Astrocyte of the spinal cord (primary cell): ENCODE measurements around the gene PGP.
"Not testable (repeated sequence)": the region's sequence is repeated elsewhere in the genome, so short reads cannot be mapped to it uniquely, and the experiment has no call there.

Experiments
- DNase-seq: peaks from one replicate; pipeline ENCODE4 v3.0.0; 2011; ENCODE audit warnings: low read depth, low spot score
- H3K4me3 ChIP-seq: 2 replicates; pipeline ENCODE4 v1.5.1; 2011; ENCODE audit warnings: low read depth, mild to moderate bottlenecking, low read length, moderate library complexity
- in situ Hi-C: cut with HindIII; loops from 2 replicates; pipeline ENCODE4 v1.10.0; 2017; ENCODE audit warnings: low sequenced_read_pairs
- TF ChIP-seq, protein P1 (sequence below): IDR thresholded peaks from 2 replicates; pipeline ENCODE4 v1.5.1; 2012; ENCODE audit warnings: low read depth, mild to moderate bottlenecking, low read length, inconsistent platforms

The PGP gene, protein sequence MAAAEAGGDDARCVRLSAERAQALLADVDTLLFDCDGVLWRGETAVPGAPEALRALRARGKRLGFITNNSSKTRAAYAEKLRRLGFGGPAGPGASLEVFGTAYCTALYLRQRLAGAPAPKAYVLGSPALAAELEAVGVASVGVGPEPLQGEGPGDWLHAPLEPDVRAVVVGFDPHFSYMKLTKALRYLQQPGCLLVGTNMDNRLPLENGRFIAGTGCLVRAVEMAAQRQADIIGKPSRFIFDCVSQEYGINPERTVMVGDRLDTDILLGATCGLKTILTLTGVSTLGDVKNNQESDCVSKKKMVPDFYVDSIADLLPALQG

GRCh38 chr16:2214719-2214968 lies at the start of gene PGP:
Gene PGP, minus strand, starts transcription at chr16:2214840. Its CDS starts 63 bp downstream, at chr16:2214777.
- DNase-seq: no peak
- TF ChIP-seq, protein P1, sequence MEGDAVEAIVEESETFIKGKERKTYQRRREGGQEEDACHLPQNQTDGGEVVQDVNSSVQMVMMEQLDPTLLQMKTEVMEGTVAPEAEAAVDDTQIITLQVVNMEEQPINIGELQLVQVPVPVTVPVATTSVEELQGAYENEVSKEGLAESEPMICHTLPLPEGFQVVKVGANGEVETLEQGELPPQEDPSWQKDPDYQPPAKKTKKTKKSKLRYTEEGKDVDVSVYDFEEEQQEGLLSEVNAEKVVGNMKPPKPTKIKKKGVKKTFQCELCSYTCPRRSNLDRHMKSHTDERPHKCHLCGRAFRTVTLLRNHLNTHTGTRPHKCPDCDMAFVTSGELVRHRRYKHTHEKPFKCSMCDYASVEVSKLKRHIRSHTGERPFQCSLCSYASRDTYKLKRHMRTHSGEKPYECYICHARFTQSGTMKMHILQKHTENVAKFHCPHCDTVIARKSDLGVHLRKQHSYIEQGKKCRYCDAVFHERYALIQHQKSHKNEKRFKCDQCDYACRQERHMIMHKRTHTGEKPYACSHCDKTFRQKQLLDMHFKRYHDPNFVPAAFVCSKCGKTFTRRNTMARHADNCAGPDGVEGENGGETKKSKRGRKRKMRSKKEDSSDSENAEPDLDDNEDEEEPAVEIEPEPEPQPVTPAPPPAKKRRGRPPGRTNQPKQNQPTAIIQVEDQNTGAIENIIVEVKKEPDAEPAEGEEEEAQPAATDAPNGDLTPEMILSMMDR: no peak
- peak within 1 kb of the TSS; percentile 71 for H3K4me3 ChIP-seq
- in situ Hi-C loops: no loop called here

GRCh38 chr16:2263026-2263425 lies 48.4 kb upstream of the PGP start:
- in situ Hi-C loops, H3K4me3 ChIP-seq, DNase-seq: not testable (repeated sequence)

GRCh38 chr16:2260250-2260649 lies 45.6 kb upstream of the PGP start:
- DNase-seq: no peak
- TF ChIP-seq, protein P1: no peak
- no peak overlapping the region for H3K4me3 ChIP-seq
- in situ Hi-C loops: no loop called here

DNA sequence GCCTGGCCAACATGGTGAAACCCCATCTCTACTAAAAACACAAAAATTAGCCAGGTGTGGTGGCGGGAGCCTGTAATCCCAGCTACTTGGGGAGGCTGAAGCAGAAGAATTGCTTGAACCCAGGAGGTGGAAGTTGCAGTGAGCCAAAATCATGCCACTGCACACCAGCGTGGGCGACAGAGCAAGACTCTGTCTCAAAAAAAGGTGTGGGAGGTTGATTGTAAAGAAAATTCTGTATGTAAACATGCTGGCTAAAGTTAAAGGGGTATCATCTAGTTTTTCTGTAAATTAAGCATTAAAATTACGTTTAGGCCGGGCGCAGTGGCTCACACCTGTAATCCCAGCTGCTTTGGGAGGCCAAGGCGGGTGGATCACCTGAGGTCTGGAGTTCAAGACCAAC lies 43.9 kb upstream of the PGP start:
- H3K4me3 ChIP-seq, DNase-seq, in situ Hi-C loops: not testable (repeated sequence)

DNA sequence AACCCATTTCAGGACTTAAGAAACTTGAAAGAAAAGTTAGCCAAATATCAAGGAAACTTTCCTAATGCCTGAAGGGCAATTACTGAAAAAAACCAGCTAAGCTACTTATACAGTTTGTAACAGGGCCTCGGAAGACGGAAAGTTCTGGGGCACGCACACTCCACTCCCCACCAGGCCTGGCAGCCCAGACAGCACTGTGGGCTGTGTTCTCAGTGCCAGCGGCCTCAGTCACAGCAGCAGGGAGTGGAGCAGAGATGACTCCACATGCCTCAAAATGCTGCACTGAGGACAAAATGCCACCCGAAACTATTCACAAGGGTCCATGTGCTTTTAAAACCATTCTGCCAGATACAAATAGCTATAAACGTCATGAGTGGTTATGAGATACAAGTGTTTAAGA lies 43.1 kb upstream of the PGP start:
- TF ChIP-seq, protein P1: no peak
- no peak overlapping the region for H3K4me3 ChIP-seq
- no peak for DNase-seq
- in situ Hi-C loops: no loop called here

- no peak for DNase-seq
- in situ Hi-C loops: no loop called here
- TF ChIP-seq, protein P1: no peak
- H3K4me3 ChIP-seq: no peak overlapping the region
Observed at GRCh38 chr16:2256531-2257140, 42.0 kb upstream of the PGP start.

GRCh38 chr16:2253293-2253692 lies 38.7 kb upstream of the PGP start:
- in situ Hi-C loops: no loop called here
- no peak for DNase-seq
- H3K4me3 ChIP-seq: no peak overlapping the region
- TF ChIP-seq, protein P1: no peak

GRCh38 chr16:2252806-2253148 lies 38.1 kb upstream of the PGP start:
- H3K4me3 ChIP-seq: no peak overlapping the region
- DNase-seq: no peak
- TF ChIP-seq, protein P1: no peak
- in situ Hi-C loops: no loop called here
